ENCODE measurements around the gene STRIT1.

DNA sequence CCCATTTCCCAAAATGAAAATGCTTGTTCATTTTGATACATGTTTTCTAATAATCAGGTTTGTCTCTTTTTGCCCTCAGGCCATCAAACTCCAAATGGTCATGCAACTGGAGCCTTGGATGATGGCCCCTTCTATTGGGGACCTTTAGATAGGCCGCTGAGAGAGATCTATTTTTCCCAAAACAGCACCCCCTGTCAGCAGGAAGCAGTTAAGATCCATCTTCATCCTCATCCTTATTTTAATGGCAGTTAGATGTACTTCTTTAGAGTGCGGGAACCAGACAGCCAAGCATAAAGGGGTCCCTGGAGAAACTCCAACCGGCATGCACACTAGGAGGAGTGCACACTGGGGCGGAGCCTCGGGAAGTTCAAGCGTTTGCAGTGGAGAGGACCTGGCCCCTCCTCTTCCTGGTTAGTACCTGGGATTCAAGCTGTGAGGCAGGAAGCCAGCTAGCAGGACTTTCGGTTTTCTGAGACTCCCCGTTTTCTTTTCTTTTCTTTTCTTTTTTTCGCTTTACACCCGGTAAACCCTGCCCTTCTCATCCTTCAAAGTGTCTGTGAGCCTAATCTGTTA, 31.9 kb upstream of the STRIT1 start:
- TF ChIP-seq GATA2 (IDR thresholded peaks at IDR 0.05; ENCODE audit: low read depth, low read length) (no peak), GATA3 (IDR thresholded peaks at IDR 0.05; ENCODE audit: low read depth, low read length) (no peak)

All from SH-SY5Y (cell line).